H9 (cell line): ENCODE measurements around the gene EPB41. TPM values are rescaled to one million over a fixed set of nuclear protein-coding genes. Genes with fewer than 3 reads are reported as not detected.

Source experiments
- DNase-seq: peaks from one replicate; pipeline ENCODE4 v3.0.0-alpha.2; 2017
- H2AFZ ChIP-seq: one replicate; pipeline ENCODE4 v1.6.1; 2013; ENCODE audit warnings: mild to moderate bottlenecking, low read length, control low read depth, moderate library complexity
- H2AK5ac ChIP-seq: 2 replicates; pipeline ENCODE4 v1.6.1; 2013; ENCODE audit warnings: low read length, control low read depth, mixed read lengths; ENCODE audit not compliant: insufficient read length
- H2BK120ac ChIP-seq: one replicate; pipeline ENCODE4 v1.6.1; 2013; ENCODE audit warnings: low read depth, mild to moderate bottlenecking, low read length, control low read depth, inconsistent platforms; ENCODE audit not compliant: poor library complexity, severe bottlenecking
- H2BK12ac ChIP-seq: 2 replicates; pipeline ENCODE4 v1.6.1; 2013; ENCODE audit warnings: low read length, control low read depth, mixed read lengths, low read depth; ENCODE audit not compliant: insufficient read length
- H2BK15ac ChIP-seq: 2 replicates; pipeline ENCODE4 v1.6.1; 2013; ENCODE audit warnings: low read depth, low read length, control low read depth
- H2BK20ac ChIP-seq: one replicate; pipeline ENCODE4 v1.6.1; 2013; ENCODE audit warnings: low read depth, mild to moderate bottlenecking, low read length, control low read depth, inconsistent platforms; ENCODE audit not compliant: poor library complexity, severe bottlenecking
- H2BK5ac ChIP-seq: 2 replicates; pipeline ENCODE4 v1.6.1; 2013; ENCODE audit warnings: low read length, control low read depth, mixed read lengths; ENCODE audit not compliant: insufficient read length
- H3K14ac ChIP-seq: 2 replicates; pipeline ENCODE4 v1.6.1; 2013; ENCODE audit warnings: low read length, control low read depth; ENCODE audit not compliant: insufficient read depth
- H3K18ac ChIP-seq: 2 replicates; pipeline ENCODE4 v1.6.1; 2013; ENCODE audit warnings: low read depth, mild to moderate bottlenecking, mixed read lengths, low read length, control low read depth; ENCODE audit not compliant: insufficient read length
- H3K23ac ChIP-seq: 2 replicates; pipeline ENCODE4 v1.6.1; 2013; ENCODE audit warnings: low read length, control low read depth, mixed read lengths, low read depth; ENCODE audit not compliant: insufficient read length
- H3K23me2 ChIP-seq: 2 replicates; pipeline ENCODE4 v1.6.1; 2013; ENCODE audit warnings: low read depth, mild to moderate bottlenecking, mixed read lengths, low read length, control low read depth; ENCODE audit not compliant: insufficient read length, poor library complexity, severe bottlenecking
- H3K27ac ChIP-seq: 2 replicates; pipeline ENCODE4 v1.5.1; 2013; ENCODE audit warnings: low read length, control low read depth, mixed read lengths, low read depth; ENCODE audit not compliant: insufficient read length
- H3K27me3 ChIP-seq: 2 replicates; pipeline ENCODE4 v1.6.1; 2013; ENCODE audit warnings: low read length, control low read depth, inconsistent platforms; ENCODE audit not compliant: insufficient read depth
- H3K4ac ChIP-seq: 2 replicates; pipeline ENCODE4 v1.6.1; 2013; ENCODE audit warnings: low read depth, mild to moderate bottlenecking, control low read depth, inconsistent platforms, low read length, moderate library complexity
- H3K4me1 ChIP-seq: 2 replicates; pipeline ENCODE4 v1.6.1; 2013; ENCODE audit warnings: low read length, control low read depth, inconsistent platforms; ENCODE audit not compliant: insufficient read depth
- H3K4me2 ChIP-seq: 2 replicates; pipeline ENCODE4 v1.6.1; 2013; ENCODE audit warnings: low read length, control low read depth, mixed read lengths; ENCODE audit not compliant: insufficient read length, insufficient read depth
- H3K56ac ChIP-seq: 2 replicates; pipeline ENCODE4 v1.6.1; 2013; ENCODE audit warnings: low read depth, mild to moderate bottlenecking, mixed read lengths, low read length, control low read depth; ENCODE audit not compliant: insufficient read length
- H3K79me1 ChIP-seq: 2 replicates; pipeline ENCODE4 v1.6.1; 2013; ENCODE audit warnings: low read depth, mild to moderate bottlenecking, moderate library complexity, low read length, control low read depth, inconsistent platforms; ENCODE audit not compliant: insufficient read depth, poor library complexity, severe bottlenecking
- H3K79me2 ChIP-seq: 2 replicates; pipeline ENCODE4 v1.6.1; 2013; ENCODE audit warnings: low read length, control low read depth, inconsistent platforms; ENCODE audit not compliant: insufficient read depth
- H3K9ac ChIP-seq: 2 replicates; pipeline ENCODE4 v1.6.1; 2013; ENCODE audit warnings: low read length, control low read depth, mixed read lengths; ENCODE audit not compliant: insufficient read length; ENCODE audit errors: extremely low read depth
- H3K9me3 ChIP-seq: one replicate; pipeline ENCODE4 v1.6.1; 2013; ENCODE audit warnings: low read depth, low read length, inconsistent platforms; ENCODE audit not compliant: control insufficient read depth
- H3T11ph ChIP-seq: one replicate; pipeline ENCODE4 v1.6.1; 2013; ENCODE audit warnings: mild to moderate bottlenecking, low read length, control low read depth, inconsistent platforms
- H4K20me1 ChIP-seq: one replicate; pipeline ENCODE4 v1.6.1; 2013; ENCODE audit not compliant: control insufficient read depth, insufficient read length, insufficient read depth
- H4K5ac ChIP-seq: 2 replicates; pipeline ENCODE4 v1.6.1; 2013; ENCODE audit warnings: low read depth, mild to moderate bottlenecking, mixed read lengths, low read length, control low read depth; ENCODE audit not compliant: insufficient read length
- H4K8ac ChIP-seq: replicated peaks from 2 replicates; pipeline ENCODE4 v1.6.1; 2013; ENCODE audit warnings: low read length, control low read depth, mixed read lengths, low read depth; ENCODE audit not compliant: insufficient read length
- H4K91ac ChIP-seq: 2 replicates; pipeline ENCODE4 v1.6.1; 2013; ENCODE audit warnings: low read depth, mild to moderate bottlenecking, moderate library complexity, mixed read lengths, low read length, control low read depth; ENCODE audit not compliant: insufficient read length
- H3K27ac Mint-ChIP-seq, 3 experiments: 2 replicates in 2 of 3; 3 replicates in 1 of 3; pipeline ENCODE4 v1.8.0; 2020 to 2021; ENCODE audit warnings: mixed read lengths in 3 of 3, mild to moderate bottlenecking in 1 of 3, moderate library complexity in 1 of 3
- H3K27me3 Mint-ChIP-seq: 2 replicates; pipeline ENCODE4 v1.8.0; 2021; ENCODE audit warnings: low read depth, mild to moderate bottlenecking, moderate library complexity, mixed read lengths
- H3K36me3 Mint-ChIP-seq, 3 experiments: 2 replicates in 2 of 3; 3 replicates in 1 of 3; pipeline ENCODE4 v1.8.0; 2020 to 2021; ENCODE audit warnings: low read depth in 3 of 3, mixed read lengths in 3 of 3; ENCODE audit not compliant: insufficient read depth in 1 of 3
- H3K4me1 Mint-ChIP-seq, 2 experiments: 2 replicates each; pipeline ENCODE4 v1.8.0; 2020; ENCODE audit warnings: mixed read lengths in 2 of 2
- H3K4me3 Mint-ChIP-seq, 2 experiments: 2 replicates in 1 of 2; 3 replicates in 1 of 2; pipeline ENCODE4 v1.8.0; 2020 to 2021; ENCODE audit warnings: mild to moderate bottlenecking in 2 of 2, mixed read lengths in 2 of 2, moderate library complexity in 1 of 2
- H3K9me3 Mint-ChIP-seq, 2 experiments: 2 replicates in 1 of 2; 3 replicates in 1 of 2; pipeline ENCODE4 v1.8.0; 2020; ENCODE audit warnings: mild to moderate bottlenecking in 2 of 2, mixed read lengths in 2 of 2, moderate library complexity in 1 of 2
- WGBS: extraction: QIAGEN DNeasy Blood & Tissue Kit; methylation state at CpG from one replicate; pipeline ENCODE4 v1.1.7; 2013; ENCODE audit warnings: missing lambda C conversion rate, low lambda C conversion rate, mixed read lengths; ENCODE audit not compliant: insufficient read length; ENCODE audit errors: extremely low coverage; 5-methylcytosine and 5-hydroxymethylcytosine counted together
- total RNA-seq: library from RNA; stranded (reverse); gene quantifications from 2 replicates; pipeline ENCODE4 v1.2.1, GENCODE V29; 2021
- TF ChIP-seq, protein P1 (sequence below): fragments of 200-600 bp; sonication (generic); conservative IDR thresholded peaks from 3 replicates; pipeline ENCODE4 v1.8.0; 2021; ENCODE audit warnings: antibody characterized with exemption, mild to moderate bottlenecking

The EPB41 gene
- total RNA-seq, 1 experiment from 2014 or later, result 75.4 TPM

DNA sequence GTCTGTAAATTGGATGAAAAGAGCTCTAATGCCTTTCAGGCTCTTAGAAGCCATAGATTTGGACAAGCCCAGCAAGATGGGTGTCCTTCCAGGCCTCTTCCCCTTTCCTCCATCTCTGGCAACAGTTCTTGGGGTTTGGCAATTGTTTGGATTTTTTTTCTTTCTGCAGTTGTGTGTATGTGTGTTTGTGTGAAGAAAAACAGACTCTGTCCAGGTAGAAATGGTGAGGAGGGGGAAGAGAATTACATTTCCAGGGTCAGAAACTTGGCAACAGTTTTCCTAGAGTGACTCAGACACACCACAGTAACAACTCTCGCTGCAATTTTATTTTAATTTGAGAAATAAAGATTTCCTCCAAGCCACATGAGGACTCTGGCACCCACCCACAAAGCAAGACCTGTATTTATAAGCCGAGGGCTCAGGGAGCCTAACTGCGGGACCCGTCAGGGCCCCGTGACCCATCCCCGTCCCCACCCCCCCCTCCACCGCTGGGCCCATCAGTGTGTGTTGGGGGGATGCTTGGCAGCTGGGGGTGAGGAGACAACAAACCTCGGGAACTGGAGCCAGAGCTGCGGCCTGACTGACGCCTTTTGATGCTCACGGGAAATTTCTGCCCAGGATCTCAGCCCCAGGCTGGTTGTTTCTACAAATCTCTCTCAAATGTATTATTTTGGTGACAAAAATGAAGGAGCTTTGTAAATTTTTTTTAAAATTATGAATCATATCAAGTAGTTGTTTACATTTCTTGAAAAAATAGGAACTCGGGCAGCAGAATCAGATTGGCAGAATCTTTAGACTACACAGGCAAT lies 205.0 kb downstream of the EPB41 start:
- no peak for DNase-seq

More for the DNA sequence above, 205.0 kb downstream of the EPB41 start:
- Histone ChIP-seq H3K4me1 (no peaks in the 10 kb centered on the region), H3K18ac (no peak overlapping the region), H3K9me3 (no peaks in the 10 kb centered on the region), H4K91ac (no peak overlapping the region), H4K20me1 (no peaks in the 10 kb centered on the region), H2BK12ac (no peak overlapping the region), H2BK20ac (no peak overlapping the region), H3K23ac (no peak overlapping the region), H3K27ac (no peak overlapping the region), H4K8ac (no peak overlapping the region), H3T11ph (no peak overlapping the region), H2BK120ac (no peak overlapping the region), H2BK5ac (no peak overlapping the region), H2AK5ac (no peak overlapping the region), H2AFZ (no peak overlapping the region), H3K27me3 (no peaks in the 10 kb centered on the region; the same call in 1 of the 2 replicates), H3K9ac (no peak overlapping the region), H3K4ac (no peak overlapping the region), H4K5ac (no peak overlapping the region), H3K4me2 (no peak overlapping the region), H3K14ac (no peak overlapping the region), H3K56ac (no peak overlapping the region), H2BK15ac (no peak overlapping the region), H3K23me2 (peaks cover 12% of the 10 kb centered on the region), H3K79me2 (no peaks in the 10 kb centered on the region), H3K79me1 (no peaks in the 10 kb centered on the region)
- no CpG with 5 or more reads among the region's 12 CpGs for WGBS
- H3K4me1 Mint-ChIP-seq, result no peaks in the 10 kb centered on the region; a peak in 1 of 4 replicates
- no peak overlapping the region; a peak in 1 of 5 replicates for H3K4me3 Mint-ChIP-seq
- TF ChIP-seq, protein P1, sequence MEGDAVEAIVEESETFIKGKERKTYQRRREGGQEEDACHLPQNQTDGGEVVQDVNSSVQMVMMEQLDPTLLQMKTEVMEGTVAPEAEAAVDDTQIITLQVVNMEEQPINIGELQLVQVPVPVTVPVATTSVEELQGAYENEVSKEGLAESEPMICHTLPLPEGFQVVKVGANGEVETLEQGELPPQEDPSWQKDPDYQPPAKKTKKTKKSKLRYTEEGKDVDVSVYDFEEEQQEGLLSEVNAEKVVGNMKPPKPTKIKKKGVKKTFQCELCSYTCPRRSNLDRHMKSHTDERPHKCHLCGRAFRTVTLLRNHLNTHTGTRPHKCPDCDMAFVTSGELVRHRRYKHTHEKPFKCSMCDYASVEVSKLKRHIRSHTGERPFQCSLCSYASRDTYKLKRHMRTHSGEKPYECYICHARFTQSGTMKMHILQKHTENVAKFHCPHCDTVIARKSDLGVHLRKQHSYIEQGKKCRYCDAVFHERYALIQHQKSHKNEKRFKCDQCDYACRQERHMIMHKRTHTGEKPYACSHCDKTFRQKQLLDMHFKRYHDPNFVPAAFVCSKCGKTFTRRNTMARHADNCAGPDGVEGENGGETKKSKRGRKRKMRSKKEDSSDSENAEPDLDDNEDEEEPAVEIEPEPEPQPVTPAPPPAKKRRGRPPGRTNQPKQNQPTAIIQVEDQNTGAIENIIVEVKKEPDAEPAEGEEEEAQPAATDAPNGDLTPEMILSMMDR, result no peak
- H3K9me3 Mint-ChIP-seq, result no peaks in the 10 kb centered on the region
- peaks cover 18% of the 10 kb centered on the region for H3K27me3 Mint-ChIP-seq
- H3K27ac Mint-ChIP-seq, result no peak overlapping the region
- peaks cover 7 to 36% (median 24%) of the 10 kb centered on the region in 3 experiments for H3K36me3 Mint-ChIP-seq
